ENCODE data around the gene MRPL40.

Gene MRPL40

DNA sequence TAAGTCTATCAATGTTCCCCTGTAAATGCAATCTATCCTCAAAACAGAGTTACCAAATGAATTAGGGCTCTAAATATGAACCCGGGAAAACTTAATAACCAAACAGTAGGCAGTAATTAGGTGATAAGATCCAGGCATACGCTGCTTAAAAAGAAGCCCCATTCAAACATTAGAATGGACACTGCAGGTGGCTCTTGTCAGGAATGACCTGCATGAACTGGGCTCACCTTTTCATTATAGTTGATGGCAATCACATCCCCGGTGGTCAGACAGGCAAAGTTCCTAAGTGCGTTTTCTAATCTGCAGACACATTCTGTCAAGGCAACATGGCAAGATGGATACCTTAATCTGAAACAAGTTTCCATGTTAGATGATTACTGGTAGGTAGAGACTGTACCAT is 32.6 kb downstream of the MRPL40 start:
- TF ChIP-seq, protein P1, sequence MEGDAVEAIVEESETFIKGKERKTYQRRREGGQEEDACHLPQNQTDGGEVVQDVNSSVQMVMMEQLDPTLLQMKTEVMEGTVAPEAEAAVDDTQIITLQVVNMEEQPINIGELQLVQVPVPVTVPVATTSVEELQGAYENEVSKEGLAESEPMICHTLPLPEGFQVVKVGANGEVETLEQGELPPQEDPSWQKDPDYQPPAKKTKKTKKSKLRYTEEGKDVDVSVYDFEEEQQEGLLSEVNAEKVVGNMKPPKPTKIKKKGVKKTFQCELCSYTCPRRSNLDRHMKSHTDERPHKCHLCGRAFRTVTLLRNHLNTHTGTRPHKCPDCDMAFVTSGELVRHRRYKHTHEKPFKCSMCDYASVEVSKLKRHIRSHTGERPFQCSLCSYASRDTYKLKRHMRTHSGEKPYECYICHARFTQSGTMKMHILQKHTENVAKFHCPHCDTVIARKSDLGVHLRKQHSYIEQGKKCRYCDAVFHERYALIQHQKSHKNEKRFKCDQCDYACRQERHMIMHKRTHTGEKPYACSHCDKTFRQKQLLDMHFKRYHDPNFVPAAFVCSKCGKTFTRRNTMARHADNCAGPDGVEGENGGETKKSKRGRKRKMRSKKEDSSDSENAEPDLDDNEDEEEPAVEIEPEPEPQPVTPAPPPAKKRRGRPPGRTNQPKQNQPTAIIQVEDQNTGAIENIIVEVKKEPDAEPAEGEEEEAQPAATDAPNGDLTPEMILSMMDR (IDR thresholded peaks at IDR 0.05; ENCODE audit: insufficient read depth, low read length, poor library complexity, severe bottlenecking), result no peak
- TF ChIP-seq EZH2phosphoT487 (conservative IDR thresholded peaks at IDR 0.05; ENCODE audit: low read length), result no peak
- H2AFZ ChIP-seq (ENCODE audit: low read depth, low read length, severe bottlenecking), result no peak overlapping the region
- H3K4me2 ChIP-seq (ENCODE audit: low read depth, low read length, poor library complexity, severe bottlenecking), result no peak overlapping the region
- H3K27ac ChIP-seq (ENCODE audit: low read depth, low read length), result no peak overlapping the region
- no peaks in the 10 kb centered on the region for H3K79me2 ChIP-seq (ENCODE audit: insufficient read depth, low read length)
- no peaks in the 10 kb centered on the region for H3K9me3 ChIP-seq (ENCODE audit: insufficient read depth, low read length)
- H3K9ac ChIP-seq (ENCODE audit: low read length), result no peak overlapping the region
- peaks cover 3% of the 10 kb centered on the region; the same call in 1 of the 2 replicates for H3K36me3 ChIP-seq (ENCODE audit: low read length)
- no peak overlapping the region for H3K4me3 ChIP-seq (ENCODE audit: insufficient read depth, low read length, poor library complexity, severe bottlenecking)
- no peaks in the 10 kb centered on the region for H3K9me2 ChIP-seq (replicated peaks; ENCODE audit: insufficient read depth, low read length)
- no peaks in the 10 kb centered on the region for H3K27me3 ChIP-seq (ENCODE audit: low read length)
- H3F3A ChIP-seq (ENCODE audit: insufficient read depth), result no peaks in the 10 kb centered on the region
- no peaks in the 10 kb centered on the region for H4K20me1 ChIP-seq (ENCODE audit: low read depth, low read length)

DNA sequence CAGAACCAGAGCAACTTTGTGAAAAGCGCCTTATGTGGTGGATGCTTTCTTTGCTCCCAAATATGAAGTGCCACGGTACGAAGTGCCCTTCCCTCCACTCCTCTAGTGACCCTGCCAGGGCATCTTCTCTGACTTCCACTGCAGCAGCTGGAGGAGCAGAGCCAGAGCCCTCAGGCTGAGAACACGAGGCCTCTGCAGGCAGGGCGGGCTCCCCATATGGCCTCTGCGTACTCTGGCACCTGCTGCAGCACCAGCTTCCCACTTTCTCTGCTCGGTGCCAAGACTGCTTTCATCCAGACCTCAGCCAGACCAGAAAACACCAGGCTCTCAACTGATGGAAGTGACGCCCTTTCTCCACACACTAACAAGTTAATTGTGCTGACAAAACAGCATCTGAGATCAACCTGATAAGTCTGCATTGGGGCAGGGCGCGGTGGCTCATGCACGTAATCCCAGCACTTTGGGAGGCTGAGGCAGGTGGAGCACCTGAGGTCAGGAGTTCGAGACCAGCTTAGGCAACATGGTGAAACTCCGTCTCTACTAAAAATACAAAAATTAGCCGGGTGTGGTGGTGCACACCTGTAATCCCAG is 33.9 kb downstream of the MRPL40 start:
- H3F3A ChIP-seq (ENCODE audit: insufficient read depth), result no peaks in the 10 kb centered on the region
- H3K9me2 ChIP-seq (replicated peaks; ENCODE audit: insufficient read depth, low read length), result no peaks in the 10 kb centered on the region
- H3K27ac ChIP-seq (ENCODE audit: low read depth, low read length), result no peak overlapping the region
- no peaks in the 10 kb centered on the region for H3K79me2 ChIP-seq (ENCODE audit: insufficient read depth, low read length)
- H3K9ac ChIP-seq (ENCODE audit: low read length), result no peak overlapping the region
- H3K9me3 ChIP-seq (ENCODE audit: insufficient read depth, low read length), result no peaks in the 10 kb centered on the region
- H3K36me3 ChIP-seq (ENCODE audit: low read length), result peaks cover 3% of the 10 kb centered on the region; the same call in 1 of the 2 replicates
- no peaks in the 10 kb centered on the region for H3K27me3 ChIP-seq (ENCODE audit: low read length)
- no peak overlapping the region for H2AFZ ChIP-seq (ENCODE audit: low read depth, low read length, severe bottlenecking)
- no peak overlapping the region for H3K4me3 ChIP-seq (ENCODE audit: insufficient read depth, low read length, poor library complexity, severe bottlenecking)
- TF ChIP-seq EZH2phosphoT487 (conservative IDR thresholded peaks at IDR 0.05; ENCODE audit: low read length), result no peak
- TF ChIP-seq, protein P1 (IDR thresholded peaks at IDR 0.05; ENCODE audit: insufficient read depth, low read length, poor library complexity, severe bottlenecking), result no peak
- H3K4me2 ChIP-seq (ENCODE audit: low read depth, low read length, poor library complexity, severe bottlenecking), result no peak overlapping the region
- H4K20me1 ChIP-seq (ENCODE audit: low read depth, low read length), result no peaks in the 10 kb centered on the region

DNA sequence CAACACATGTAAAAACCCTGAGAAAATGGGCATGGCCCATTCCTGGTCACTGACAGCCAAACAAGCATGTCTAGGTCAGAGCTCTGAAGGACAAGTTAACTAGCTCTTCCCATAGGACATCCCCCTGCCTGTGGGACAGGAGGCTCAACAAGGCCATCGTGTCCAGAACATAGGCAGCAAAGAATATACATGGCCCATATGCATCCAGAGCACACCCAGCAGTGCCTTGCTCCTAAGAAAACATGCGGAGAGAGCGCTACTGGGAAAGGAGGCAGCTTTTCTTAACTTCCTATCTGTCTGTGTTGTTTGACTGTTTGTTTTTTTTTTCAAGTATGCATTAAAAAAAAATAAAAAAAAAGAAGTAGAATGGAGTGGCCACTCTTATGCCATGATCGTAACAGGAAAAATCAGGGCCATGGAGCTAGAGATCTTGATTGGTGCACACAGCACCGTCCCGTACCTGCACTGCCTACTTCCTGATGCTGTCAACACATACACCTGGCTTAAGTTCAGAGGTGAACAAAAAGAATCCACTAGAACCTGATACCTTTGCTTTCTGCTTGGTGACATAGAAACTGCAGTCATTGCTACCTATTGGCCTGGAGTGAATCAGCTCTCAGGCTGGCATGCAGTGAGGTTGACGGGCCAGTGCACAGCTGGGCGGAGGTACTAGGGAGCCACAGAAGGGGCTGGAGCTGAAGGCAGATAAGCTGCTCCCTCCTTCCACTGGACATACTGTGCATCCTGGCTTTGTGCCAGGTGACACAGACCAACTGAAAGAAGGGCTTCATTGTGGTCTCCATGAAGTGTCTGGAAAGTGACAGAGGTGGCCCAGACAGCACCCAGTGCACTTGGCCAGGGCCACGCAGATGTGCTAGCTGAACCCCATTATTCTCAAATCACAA is 34.8 kb downstream of the MRPL40 start:
- Histone ChIP-seq H3K27me3 (ENCODE audit: low read length) (no peaks in the 10 kb centered on the region), H3K79me2 (ENCODE audit: insufficient read depth, low read length) (no peaks in the 10 kb centered on the region), H3K9me3 (ENCODE audit: insufficient read depth, low read length) (no peaks in the 10 kb centered on the region), H2AFZ (ENCODE audit: low read depth, low read length, severe bottlenecking) (no peak overlapping the region), H3K27ac (ENCODE audit: low read depth, low read length) (no peak overlapping the region), H3F3A (ENCODE audit: insufficient read depth) (no peaks in the 10 kb centered on the region), H3K9ac (ENCODE audit: low read length) (no peak overlapping the region), H3K4me3 (ENCODE audit: insufficient read depth, low read length, poor library complexity, severe bottlenecking) (no peak overlapping the region), H3K4me2 (ENCODE audit: low read depth, low read length, poor library complexity, severe bottlenecking) (no peak overlapping the region), H4K20me1 (ENCODE audit: low read depth, low read length) (no peaks in the 10 kb centered on the region), H3K9me2 (replicated peaks; ENCODE audit: insufficient read depth, low read length) (no peaks in the 10 kb centered on the region), H3K36me3 (ENCODE audit: low read length) (no peaks in the 10 kb centered on the region; the same call in 1 of the 2 replicates)
- no peak for TF ChIP-seq EZH2phosphoT487 (conservative IDR thresholded peaks at IDR 0.05; ENCODE audit: low read length)
- TF ChIP-seq, protein P1 (IDR thresholded peaks at IDR 0.05; ENCODE audit: insufficient read depth, low read length, poor library complexity, severe bottlenecking), result no peak
